Astrocyte of the spinal cord (primary cell): Measurements from ENCODE around the gene WWOX.

Experiments
- DNase-seq: peaks from one replicate; pipeline ENCODE4 v3.0.0; 2011; ENCODE audit warnings: low read depth, low spot score
- H3K4me3 ChIP-seq: 2 replicates; pipeline ENCODE4 v1.5.1; 2011; ENCODE audit warnings: low read depth, mild to moderate bottlenecking, low read length, moderate library complexity
- CTCF ChIP-seq: IDR thresholded peaks from 2 replicates; pipeline ENCODE4 v1.5.1; 2012; ENCODE audit warnings: low read depth, mild to moderate bottlenecking, low read length, inconsistent platforms
- in situ Hi-C: cut with HindIII; loops from 2 replicates; pipeline ENCODE4 v1.10.0; 2017; ENCODE audit warnings: low sequenced_read_pairs

The WWOX gene

GRCh38 chr16:78773291-78773702, 673.8 kb downstream of the WWOX start:
- no peak for TF ChIP-seq CTCF
- no peak overlapping the region for H3K4me3 ChIP-seq
- in situ Hi-C loops, result no loop called here
- DNase-seq, result no peak

GRCh38 chr16:78773706-78774105, 674.3 kb downstream of the WWOX start:
- in situ Hi-C loops, result no loop called here
- no peak for TF ChIP-seq CTCF
- no peak overlapping the region for H3K4me3 ChIP-seq
- DNase-seq, result no peak

GRCh38 chr16:78775161-78775561, 675.7 kb downstream of the WWOX start:
- in situ Hi-C loops, result no loop called here
- DNase-seq, result no peak
- no peak overlapping the region for H3K4me3 ChIP-seq
- no peak for TF ChIP-seq CTCF

- no peak for DNase-seq
- in situ Hi-C loops, result no loop called here
- H3K4me3 ChIP-seq, result no peak overlapping the region
- no peak for TF ChIP-seq CTCF
These were observed 678.9 kb downstream of the WWOX start for GRCh38 chr16:78778101-78779004.

GRCh38 chr16:78780808-78781207, 681.4 kb downstream of the WWOX start:
- H3K4me3 ChIP-seq, result no peak overlapping the region
- TF ChIP-seq CTCF, result no peak
- no peak for DNase-seq
- in situ Hi-C loops, result no loop called here

GRCh38 chr16:78782572-78782971, 683.1 kb downstream of the WWOX start:
- H3K4me3 ChIP-seq, result no peak overlapping the region
- DNase-seq, result no peak
- TF ChIP-seq CTCF, result no peak
- in situ Hi-C loops, result no loop called here
